ENCODE data around the gene OSER1.
A peak's percentile ranks its signal among the peaks of the same experiment; 100 is the strongest.
"Not testable (repeated sequence)": the region's sequence is repeated elsewhere in the genome, so short reads cannot be mapped to it uniquely, and the experiment has no call there.

The OSER1 gene

DNA sequence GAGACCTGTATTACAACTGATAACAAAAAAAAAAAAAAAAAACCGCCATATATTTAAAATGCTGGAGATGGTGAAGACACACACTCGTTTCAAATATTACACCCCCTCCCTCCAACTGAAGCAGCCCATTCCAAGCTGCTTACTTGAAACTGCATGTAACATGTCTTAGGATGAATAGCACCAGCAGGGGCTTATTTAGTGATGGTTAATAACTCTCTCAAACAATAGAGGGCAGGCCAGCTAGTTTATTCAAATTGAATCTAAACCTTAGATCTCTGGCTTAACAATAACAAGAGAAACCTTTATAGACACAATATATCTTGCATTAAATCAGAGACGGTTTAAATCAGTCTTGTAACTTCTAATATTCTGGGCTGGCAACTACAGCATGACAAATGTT lies 14.3 kb downstream of the OSER1 start:
- no peak for DNase-seq
- TF ChIP-seq, protein P1, sequence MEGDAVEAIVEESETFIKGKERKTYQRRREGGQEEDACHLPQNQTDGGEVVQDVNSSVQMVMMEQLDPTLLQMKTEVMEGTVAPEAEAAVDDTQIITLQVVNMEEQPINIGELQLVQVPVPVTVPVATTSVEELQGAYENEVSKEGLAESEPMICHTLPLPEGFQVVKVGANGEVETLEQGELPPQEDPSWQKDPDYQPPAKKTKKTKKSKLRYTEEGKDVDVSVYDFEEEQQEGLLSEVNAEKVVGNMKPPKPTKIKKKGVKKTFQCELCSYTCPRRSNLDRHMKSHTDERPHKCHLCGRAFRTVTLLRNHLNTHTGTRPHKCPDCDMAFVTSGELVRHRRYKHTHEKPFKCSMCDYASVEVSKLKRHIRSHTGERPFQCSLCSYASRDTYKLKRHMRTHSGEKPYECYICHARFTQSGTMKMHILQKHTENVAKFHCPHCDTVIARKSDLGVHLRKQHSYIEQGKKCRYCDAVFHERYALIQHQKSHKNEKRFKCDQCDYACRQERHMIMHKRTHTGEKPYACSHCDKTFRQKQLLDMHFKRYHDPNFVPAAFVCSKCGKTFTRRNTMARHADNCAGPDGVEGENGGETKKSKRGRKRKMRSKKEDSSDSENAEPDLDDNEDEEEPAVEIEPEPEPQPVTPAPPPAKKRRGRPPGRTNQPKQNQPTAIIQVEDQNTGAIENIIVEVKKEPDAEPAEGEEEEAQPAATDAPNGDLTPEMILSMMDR (IDR thresholded peaks at IDR 0.05), result no peak
- H3K4me3 Mint-ChIP-seq, result no peak overlapping the region
- peaks cover 36% of the 10 kb centered on the region for H3K36me3 Mint-ChIP-seq (ENCODE audit: low read depth)
- no peaks in the 10 kb centered on the region for H3K27me3 Mint-ChIP-seq (ENCODE audit: low read depth, poor library complexity)
- H3K27ac Mint-ChIP-seq, result no peak overlapping the region
- no peaks in the 10 kb centered on the region for H3K9me3 Mint-ChIP-seq
- no peaks in the 10 kb centered on the region for H3K4me1 Mint-ChIP-seq

- DNase-seq, result no peak
- TF ChIP-seq, protein P1 (IDR thresholded peaks at IDR 0.05), result no peak
- Mint-ChIP-seq H3K27ac (no peak overlapping the region), H3K9me3 (no peaks in the 10 kb centered on the region), H3K4me1 (peaks cover 3% of the 10 kb centered on the region), H3K27me3 (ENCODE audit: low read depth, poor library complexity) (no peaks in the 10 kb centered on the region), H3K4me3 (no peak overlapping the region), H3K36me3 (ENCODE audit: low read depth) (peaks cover 29% of the 10 kb centered on the region)
These were observed 15.0 kb downstream of the OSER1 start for GRCh38 chr20:44195605-44196004.

- DNase-seq, result no peak
- Mint-ChIP-seq H3K4me1 (peaks cover 7% of the 10 kb centered on the region), H3K27me3 (ENCODE audit: low read depth, poor library complexity) (no peaks in the 10 kb centered on the region), H3K27ac (no peak overlapping the region), H3K9me3 (no peaks in the 10 kb centered on the region), H3K36me3 (ENCODE audit: low read depth) (peaks cover 13% of the 10 kb centered on the region), H3K4me3 (no peak overlapping the region)
- TF ChIP-seq, protein P1 (IDR thresholded peaks at IDR 0.05), result no peak
These were observed 16.8 kb downstream of the OSER1 start for GRCh38 chr20:44193801-44194200.

DNA sequence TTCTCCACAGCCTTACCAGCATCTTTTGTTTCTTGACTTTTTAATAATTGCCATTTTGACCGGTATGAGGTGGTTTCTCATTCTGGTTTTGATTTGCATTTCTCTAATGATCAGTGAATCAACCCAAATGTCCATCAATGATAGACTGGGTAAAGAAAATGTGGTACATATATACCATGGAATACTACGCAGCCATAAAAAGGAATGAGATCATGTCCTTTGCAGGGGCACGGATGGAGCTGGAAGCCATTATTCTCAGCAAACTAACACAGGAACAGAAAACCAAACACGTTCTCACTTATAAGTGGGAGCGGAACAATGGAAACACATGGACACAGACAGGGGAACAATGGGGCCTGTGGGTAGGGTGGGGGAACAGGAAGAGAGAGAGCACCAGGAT lies 18.9 kb downstream of the OSER1 start:
- H3K36me3 Mint-ChIP-seq (ENCODE audit: low read depth); H3K9me3 Mint-ChIP-seq; DNase-seq; H3K27ac Mint-ChIP-seq; H3K27me3 Mint-ChIP-seq (ENCODE audit: low read depth, poor library complexity); H3K4me3 Mint-ChIP-seq: not testable (repeated sequence)
- H3K4me1 Mint-ChIP-seq, result peaks cover 28% of the 10 kb centered on the region

DNA sequence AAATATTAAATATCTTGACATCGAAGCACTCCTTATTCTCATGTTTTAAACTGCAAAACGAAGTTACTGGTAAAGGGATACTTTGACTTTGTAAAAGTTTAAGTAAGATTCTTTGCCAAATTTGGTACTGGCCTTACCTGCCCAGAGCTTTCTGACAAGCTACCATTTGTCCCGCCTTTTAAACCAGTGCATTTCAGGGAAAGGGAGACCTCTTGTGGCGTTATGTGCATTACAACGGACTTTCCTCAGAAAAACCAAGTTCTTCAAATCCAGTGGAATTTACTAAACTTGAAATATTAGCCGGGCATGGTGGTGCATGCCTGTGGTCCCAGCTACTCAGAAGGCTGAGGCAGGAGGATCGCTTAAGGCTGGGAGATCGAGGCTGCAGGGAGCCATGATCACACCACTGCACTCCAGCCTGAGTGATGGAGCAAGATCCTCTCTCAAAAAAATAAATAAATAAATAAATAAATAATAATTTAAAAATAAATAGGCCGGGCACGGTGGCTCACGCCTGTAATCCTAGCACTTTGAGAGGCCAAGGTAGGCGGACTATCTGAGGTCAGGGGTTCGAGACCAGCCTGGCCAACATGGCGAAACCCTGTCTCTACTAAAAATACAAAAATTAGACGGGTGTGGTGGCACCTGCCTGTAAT lies 20.2 kb downstream of the OSER1 start:
- not testable (repeated sequence) for H3K27ac Mint-ChIP-seq; H3K9me3 Mint-ChIP-seq; H3K36me3 Mint-ChIP-seq (ENCODE audit: low read depth); H3K27me3 Mint-ChIP-seq (ENCODE audit: low read depth, poor library complexity); H3K4me3 Mint-ChIP-seq
- peaks cover 33% of the 10 kb centered on the region for H3K4me1 Mint-ChIP-seq
- TF ChIP-seq, protein P1 (IDR thresholded peaks at IDR 0.05), result peak; percentile 76
- DNase-seq, result peak; percentile 66

DNA sequence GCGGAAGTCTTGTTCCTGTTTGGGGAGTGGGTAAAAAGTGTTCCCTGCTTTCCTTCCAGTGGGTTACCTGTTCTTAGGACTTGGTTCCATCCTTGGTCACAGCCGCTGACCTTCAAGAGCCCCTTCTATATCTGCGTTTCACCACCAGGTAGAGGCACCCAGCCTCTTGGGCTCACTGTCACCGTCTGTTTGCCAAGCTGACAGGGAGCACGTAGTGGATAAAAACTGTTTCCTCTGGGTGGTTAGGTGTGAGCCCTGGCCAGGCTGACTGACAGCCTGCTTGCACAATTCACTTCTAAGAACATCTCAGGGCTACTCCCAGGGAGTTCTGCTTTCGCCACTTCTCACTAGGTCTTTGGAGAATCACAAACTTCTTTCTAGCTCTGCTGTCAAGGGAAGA lies 21.8 kb downstream of the OSER1 start:
- Mint-ChIP-seq H3K9me3 (no peaks in the 10 kb centered on the region), H3K27ac (peak overlapping the region; percentile 9), H3K27me3 (ENCODE audit: low read depth, poor library complexity) (peaks cover 8% of the 10 kb centered on the region), H3K36me3 (ENCODE audit: low read depth) (no peaks in the 10 kb centered on the region), H3K4me3 (no peak overlapping the region), H3K4me1 (peaks cover 43% of the 10 kb centered on the region)
- no peak for DNase-seq
- TF ChIP-seq, protein P1 (IDR thresholded peaks at IDR 0.05), result no peak
